ENCODE results near the gene FAXDC2. TPM values are rescaled to one million over a fixed set of nuclear protein-coding genes. Genes with fewer than 3 reads are reported as not detected.

Gene FAXDC2
- total and polyA plus RNA-seq, 2 of the 8 experiments (the other 6 are each of a cell fraction or from before 2014, with no cell fraction given): 3.7 to 5.9 TPM

GRCh38 chr5:154793599-154794524 lies 56.5 kb downstream of the FAXDC2 start (continued):
- TF ChIP-seq PHF8 (conservative IDR thresholded peaks at IDR 0.05; ENCODE audit: low read depth, low read length): no peak
- no peak for TF ChIP-seq E2F6 (IDR thresholded peaks at IDR 0.05)
- no peak for TF ChIP-seq RBBP5 (IDR thresholded peaks at IDR 0.05; ENCODE audit: borderline replicate concordance, low read depth, low read length)
- no peak for TF ChIP-seq YY1 (IDR thresholded peaks at IDR 0.05; ENCODE audit: low read depth, low read length)
- no peak for TF ChIP-seq CREB1 (IDR thresholded peaks at IDR 0.05)
- no peak for TF ChIP-seq NANOG (IDR thresholded peaks at IDR 0.05; ENCODE audit: insufficient read depth, low read depth, low read length, poor library complexity, severe bottlenecking)
- TF ChIP-seq ATF3 (IDR thresholded peaks at IDR 0.05; ENCODE audit: insufficient read depth, low read depth, low read length): no peak
- no peak for TF ChIP-seq MAX (IDR thresholded peaks at IDR 0.05)
- TF ChIP-seq RXRA (IDR thresholded peaks at IDR 0.05; ENCODE audit: insufficient read depth, low read depth, low read length): no peak
- no peak for TF ChIP-seq TAF1 (IDR thresholded peaks at IDR 0.05; ENCODE audit: low read depth, low read length)
